Suprapubic skin (tissue), 4 donors: ENCODE results near the gene GSK3B. TPM values are rescaled to one million over a fixed set of nuclear protein-coding genes. Genes with fewer than 3 reads are reported as not detected.

ENCODE experiments used
- DNase-seq, 2 donors: peaks; one replicate each; pipeline ENCODE4 v3.0.0-alpha.2; 2019; ENCODE audit warnings: low spot score in 2 of 2
- H3K27ac ChIP-seq: fragments of 200-600 bp; sonication (generic); one replicate; pipeline ENCODE4 v1.5.1; 2019
- H3K27me3 ChIP-seq: fragments of 200-600 bp; sonication (generic); one replicate; pipeline ENCODE4 v1.5.1; 2019
- H3K36me3 ChIP-seq: fragments of 200-600 bp; sonication (generic); one replicate; pipeline ENCODE4 v1.5.1; 2019
- H3K4me1 ChIP-seq: fragments of 200-600 bp; sonication (generic); one replicate; pipeline ENCODE4 v1.5.1; 2019
- H3K4me3 ChIP-seq: fragments of 200-600 bp; sonication (generic); one replicate; pipeline ENCODE4 v1.5.1; 2019; ENCODE audit warnings: mild to moderate bottlenecking
- H3K9me3 ChIP-seq: fragments of 200-600 bp; sonication (generic); one replicate; pipeline ENCODE4 v1.5.1; 2019
- CTCF ChIP-seq, 2 donors: fragments of 200-600 bp in 1 of 2; fragments of 450-650 bp in 1 of 2; sonication (generic) in 1 of 2; IDR thresholded peaks; one replicate each; pipeline ENCODE4 v1.5.1; 2016 to 2019; ENCODE audit warnings: antibody characterized with exemption in 2 of 2, mild to moderate bottlenecking in 1 of 2, moderate library complexity in 1 of 2
- EP300 ChIP-seq: sonication (generic); formaldehyde crosslinking; IDR thresholded peaks from one replicate; pipeline ENCODE4 v1.6.1; 2017; ENCODE audit warnings: antibody characterized with exemption
- POLR2A ChIP-seq, 2 donors: fragments of 450-650 bp; IDR thresholded peaks; one replicate each; pipeline ENCODE4 v1.6.1; 2017; ENCODE audit warnings: antibody characterized with exemption in 2 of 2, mild to moderate bottlenecking in 2 of 2, moderate library complexity in 2 of 2
- POLR2AphosphoS5 ChIP-seq, 3 donors: sonication (generic); formaldehyde crosslinking; IDR thresholded peaks; one replicate each; pipeline ENCODE4 v1.6.1; 2017; ENCODE audit warnings: antibody characterized with exemption in 3 of 3
- WGBS: methylation state at CpG from one replicate; pipeline ENCODE4 v1.1.5; 2018; 5-methylcytosine and 5-hydroxymethylcytosine counted together
- total RNA-seq, 4 donors: library from RNA; depleted of rRNA; stranded (reverse); fragments of >200 nt; gene quantifications; one replicate each; pipeline ENCODE4 v1.1.0, GENCODE V29; 2016

GSK3B gene
- total RNA-seq, 4 donors from 2014 or later = 43.8 to 58.1 (median 53.0) TPM

GRCh38 chr3:120089089-120089488, 5.2 kb downstream of the GSK3B start:
- Histone ChIP-seq H3K36me3 (no peaks in the 10 kb centered on the region), H3K27me3 (no peaks in the 10 kb centered on the region), H3K4me1 (peaks cover 49% of the 10 kb centered on the region), H3K4me3 (no peak overlapping the region), H3K27ac (no peak overlapping the region), H3K9me3 (no peaks in the 10 kb centered on the region)
- 72% methylated on average over 4 of the region's 4 CpGs for WGBS
- TF ChIP-seq EP300 (no peak), POLR2A (IDR thresholded peaks at IDR 0.05) (no peak), POLR2AphosphoS5 (IDR thresholded peaks at IDR 0.05) (no peak), CTCF (IDR thresholded peaks at IDR 0.05) (no peak)
- DNase-seq = no peak

- H3K4me1 ChIP-seq = peaks cover 49% of the 10 kb centered on the region
- no peak overlapping the region for H3K4me3 ChIP-seq
- TF ChIP-seq CTCF (IDR thresholded peaks at IDR 0.05) (no peak), POLR2A (IDR thresholded peaks at IDR 0.05) (no peak), POLR2AphosphoS5 (IDR thresholded peaks at IDR 0.05) (no peak), EP300 (no peak)
- WGBS = 93% methylated on average over 3 of the region's 3 CpGs
- no peak for DNase-seq
- H3K36me3 ChIP-seq = no peaks in the 10 kb centered on the region
- no peak overlapping the region for H3K27ac ChIP-seq
- no peaks in the 10 kb centered on the region for H3K9me3 ChIP-seq
- H3K27me3 ChIP-seq = no peaks in the 10 kb centered on the region
Measured at GRCh38 chr3:120088622-120089021, 5.6 kb downstream of the GSK3B start.

GRCh38 chr3:120081719-120082118, 12.5 kb downstream of the GSK3B start:
- TF ChIP-seq POLR2A (IDR thresholded peaks at IDR 0.05) (no peak), POLR2AphosphoS5 (IDR thresholded peaks at IDR 0.05) (no peak), EP300 (no peak), CTCF (IDR thresholded peaks at IDR 0.05) (no peak)
- Histone ChIP-seq H3K36me3 (no peaks in the 10 kb centered on the region), H3K9me3 (no peaks in the 10 kb centered on the region), H3K27me3 (no peaks in the 10 kb centered on the region), H3K4me1 (peaks cover 15% of the 10 kb centered on the region), H3K27ac (no peak overlapping the region), H3K4me3 (no peak overlapping the region)
- WGBS = 88% methylated on average over 3 of the region's 3 CpGs
- DNase-seq = no peak

GRCh38 chr3:120080836-120081235, 13.4 kb downstream of the GSK3B start:
- no peak for TF ChIP-seq CTCF (IDR thresholded peaks at IDR 0.05)
- H3K4me1 ChIP-seq = peaks cover 8% of the 10 kb centered on the region
- no peaks in the 10 kb centered on the region for H3K27me3 ChIP-seq
- H3K9me3 ChIP-seq = no peaks in the 10 kb centered on the region
- 92% methylated on average over 2 of the region's 2 CpGs for WGBS
- no peaks in the 10 kb centered on the region for H3K36me3 ChIP-seq
- H3K27ac ChIP-seq = no peak overlapping the region
- DNase-seq = no peak
- no peak overlapping the region for H3K4me3 ChIP-seq

- no peak for TF ChIP-seq POLR2AphosphoS5 (IDR thresholded peaks at IDR 0.05)
- TF ChIP-seq CTCF (IDR thresholded peaks at IDR 0.05) = no peak
- TF ChIP-seq EP300 = no peak
- no peak for TF ChIP-seq POLR2A (IDR thresholded peaks at IDR 0.05)
- 59% methylated on average over 2 of the region's 2 CpGs for WGBS
- Histone ChIP-seq H3K4me1 (no peaks in the 10 kb centered on the region), H3K27ac (no peak overlapping the region), H3K4me3 (no peak overlapping the region), H3K9me3 (no peaks in the 10 kb centered on the region), H3K27me3 (no peaks in the 10 kb centered on the region), H3K36me3 (no peaks in the 10 kb centered on the region)
- DNase-seq = no peak
Measured at GRCh38 chr3:120077731-120078130, 16.5 kb downstream of the GSK3B start.
